Islet of Langerhans (tissue), 1 donor: ENCODE data around the gene ACP1.
"Not testable (repeated sequence)": the region's sequence is repeated elsewhere in the genome, so short reads cannot be mapped to it uniquely, and the experiment has no call there.

Experiments used
- FAIRE-seq: peaks from one replicate; lab custom pipeline; 2011; peaks lifted over from hg19 to GRCh38; lab: Jason Lieb, UNC

Gene ACP1

DNA sequence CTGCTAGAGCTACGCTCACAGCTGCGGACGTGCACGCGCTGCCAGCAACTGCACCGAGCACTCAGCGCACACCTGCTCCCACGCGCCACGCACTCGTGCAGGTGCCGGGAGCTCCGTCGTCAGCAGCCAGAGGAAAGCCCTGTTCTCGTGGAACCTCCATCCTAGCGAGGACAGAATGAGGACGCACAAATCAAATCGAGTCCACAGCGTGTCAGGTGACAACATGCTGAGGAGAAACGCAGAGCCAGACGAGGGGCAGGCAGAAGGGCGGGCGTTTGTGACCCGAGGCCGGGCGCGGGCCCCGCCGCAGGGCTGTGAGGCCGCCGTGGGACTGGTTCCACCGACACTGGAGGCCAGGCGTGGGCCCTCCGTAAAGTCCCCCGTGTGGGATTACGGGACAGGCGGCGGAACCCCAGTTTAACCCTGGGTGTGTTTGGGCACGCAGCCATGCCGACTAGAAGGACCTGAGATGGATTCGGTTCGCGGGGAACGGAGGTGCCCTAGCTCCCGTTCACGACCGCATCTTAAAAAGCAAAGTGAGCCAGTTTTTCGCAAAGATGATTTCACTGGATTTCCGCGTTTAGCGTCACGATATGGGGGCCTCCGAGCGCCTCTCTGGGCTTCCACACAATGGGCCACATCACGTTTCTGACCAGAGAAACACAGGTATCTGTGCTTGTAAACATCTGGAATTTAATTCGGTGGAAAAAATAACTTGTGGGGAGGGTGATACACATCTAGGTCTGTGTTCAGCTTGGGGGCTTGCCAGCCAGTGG, 50.0 kb downstream of the ACP1 start:
- FAIRE-seq = no peak

GRCh38 chr2:315925-316324, 51.2 kb downstream of the ACP1 start:
- not testable (repeated sequence) for FAIRE-seq

- FAIRE-seq = no peak
Observed at GRCh38 chr2:316381-316780, 51.6 kb downstream of the ACP1 start.

DNA sequence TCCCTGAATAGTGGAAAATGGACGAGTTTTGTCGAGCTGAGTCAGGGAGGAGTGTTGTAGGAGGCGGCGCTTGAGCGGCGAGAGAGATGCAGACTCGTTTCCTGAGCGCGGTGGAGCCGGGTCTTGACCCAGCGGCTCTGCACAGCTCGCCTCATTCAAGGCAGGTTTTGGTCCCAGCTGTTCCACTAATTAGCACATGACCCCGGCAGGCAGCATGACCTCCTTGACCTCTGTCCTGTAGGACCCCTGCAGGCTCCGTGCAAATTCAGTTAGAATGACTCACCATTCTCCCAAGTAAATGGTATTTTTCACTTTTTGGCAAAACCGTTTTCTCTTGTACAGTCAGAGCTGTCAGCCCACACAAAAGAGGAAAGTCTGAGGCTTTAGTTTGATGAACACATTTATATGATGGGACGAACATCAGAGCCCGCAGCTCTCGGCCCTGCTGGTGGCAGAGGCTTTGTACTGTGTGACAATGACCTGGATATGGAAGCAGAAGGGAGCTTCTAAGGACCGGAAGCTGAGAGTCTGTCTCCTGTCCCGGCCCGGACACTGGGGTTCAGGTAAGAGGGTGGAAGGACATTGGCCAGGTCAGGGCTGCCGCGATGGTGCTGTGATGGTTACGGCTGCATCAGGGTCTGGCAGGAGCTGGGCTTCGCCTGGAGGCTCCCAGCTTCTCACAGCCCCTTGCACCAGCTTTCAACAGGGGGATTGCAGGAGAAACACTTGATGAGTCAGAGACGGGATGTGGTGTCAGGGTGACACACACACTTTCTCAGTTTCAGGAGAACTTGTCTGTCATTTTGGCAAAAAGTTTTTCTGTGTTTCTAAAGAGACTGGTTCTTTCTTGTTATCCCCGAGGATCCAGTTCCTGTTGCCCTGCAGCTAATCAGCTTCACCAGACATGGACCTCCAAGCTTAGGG, 53.0 kb downstream of the ACP1 start:
- FAIRE-seq = no peak

- no peak for FAIRE-seq
Observed at GRCh38 chr2:319059-319600, 54.4 kb downstream of the ACP1 start.

DNA sequence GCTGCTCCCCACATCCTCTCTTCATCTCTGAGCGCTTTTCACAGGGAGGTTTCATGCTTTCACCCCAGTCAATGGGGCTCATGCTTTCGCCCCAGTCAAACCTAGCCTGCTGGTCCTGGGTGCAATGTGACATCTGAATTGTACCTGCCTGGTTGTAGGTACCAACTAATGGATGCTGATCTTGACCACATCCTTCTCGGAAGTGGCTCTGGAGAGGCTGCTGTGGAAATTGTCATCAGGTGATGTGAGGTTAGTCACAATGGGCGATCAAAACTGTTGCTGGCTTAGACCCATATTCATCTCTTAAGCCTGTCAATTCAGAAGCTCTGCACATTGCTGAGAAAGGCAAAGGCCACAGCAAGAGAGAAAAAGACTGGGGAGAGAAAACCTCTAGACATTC, 55.8 kb downstream of the ACP1 start:
- no peak for FAIRE-seq

- FAIRE-seq = no peak
Observed at GRCh38 chr2:322326-322725, 57.6 kb downstream of the ACP1 start.

DNA sequence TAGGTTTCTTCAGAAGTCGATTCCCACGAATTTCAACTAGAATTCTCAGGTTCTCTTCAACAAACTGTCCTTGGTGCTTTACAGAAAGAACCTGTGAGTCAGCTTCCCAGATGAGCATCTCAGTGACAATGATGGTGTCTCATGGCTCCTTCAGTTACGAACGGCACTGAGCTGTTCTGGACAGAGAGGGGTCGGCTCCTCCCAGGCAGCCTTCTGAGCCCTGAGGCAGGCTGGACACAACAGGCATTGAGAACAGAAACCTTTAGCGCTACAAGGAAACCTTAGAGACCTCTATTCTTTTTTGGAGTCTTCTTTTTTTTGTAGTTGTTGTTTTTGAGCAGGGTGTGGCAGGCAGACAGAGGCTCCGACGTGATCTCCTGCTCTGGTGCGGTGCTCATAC, 58.3 kb downstream of the ACP1 start:
- no peak for FAIRE-seq
